Neural crest cell (in vitro differentiated cells): ENCODE results near the gene CNPY1. TPM values are rescaled to one million over a fixed set of nuclear protein-coding genes. Genes with fewer than 3 reads are reported as not detected.

Experiments
- DNase-seq: peaks from one replicate; pipeline ENCODE4 v3.0.0; 2021; ENCODE audit warnings: low read depth, mixed read lengths, low spot score
- H3K27ac Mint-ChIP-seq: one replicate; pipeline ENCODE4 v1.8.0; 2021; ENCODE audit warnings: mild to moderate bottlenecking, mixed read lengths; ENCODE audit not compliant: unreplicated experiment
- H3K27me3 Mint-ChIP-seq: 2 replicates; pipeline ENCODE4 v1.8.0; 2021; ENCODE audit warnings: low read depth, mild to moderate bottlenecking, mixed read lengths
- H3K36me3 Mint-ChIP-seq: 2 replicates; pipeline ENCODE4 v1.8.0; 2021; ENCODE audit warnings: low read depth, mild to moderate bottlenecking, mixed read lengths
- H3K4me1 Mint-ChIP-seq: 2 replicates; pipeline ENCODE4 v1.8.0; 2021; ENCODE audit warnings: mixed read lengths
- H3K4me3 Mint-ChIP-seq: one replicate; pipeline ENCODE4 v1.8.0; 2021; ENCODE audit warnings: mild to moderate bottlenecking, mixed read lengths
- H3K9me3 Mint-ChIP-seq: 2 replicates; pipeline ENCODE4 v1.8.0; 2021; ENCODE audit warnings: mixed read lengths
- CTCF ChIP-seq: fragments of 200-600 bp; sonication (generic); conservative IDR thresholded peaks from 2 replicates; pipeline ENCODE4 v1.5.0; 2021; ENCODE audit warnings: antibody characterized with exemption, mild to moderate bottlenecking
- total RNA-seq: library from RNA; stranded (reverse); gene quantifications from 2 replicates; pipeline ENCODE4 v1.2.1, GENCODE V29; 2021

CNPY1 gene
- total RNA-seq, 1 donor from 2014 or later = 2.4 TPM

- no peak for DNase-seq
- peaks cover 10% of the 10 kb centered on the region for H3K27me3 Mint-ChIP-seq
- no peaks in the 10 kb centered on the region for H3K36me3 Mint-ChIP-seq
- no peaks in the 10 kb centered on the region for H3K9me3 Mint-ChIP-seq
- no peak for TF ChIP-seq CTCF
- H3K4me3 Mint-ChIP-seq = no peak overlapping the region
- no peak overlapping the region for H3K27ac Mint-ChIP-seq
- H3K4me1 Mint-ChIP-seq = no peaks in the 10 kb centered on the region
These were observed 31.1 kb upstream of the CNPY1 start for GRCh38 chr7:155577509-155577905.

- H3K4me1 Mint-ChIP-seq = no peaks in the 10 kb centered on the region
- TF ChIP-seq CTCF = no peak
- H3K27me3 Mint-ChIP-seq = peaks cover 8% of the 10 kb centered on the region
- H3K27ac Mint-ChIP-seq = no peak overlapping the region
- no peaks in the 10 kb centered on the region for H3K9me3 Mint-ChIP-seq
- no peaks in the 10 kb centered on the region for H3K36me3 Mint-ChIP-seq
- no peak for DNase-seq
- no peak overlapping the region for H3K4me3 Mint-ChIP-seq
These were observed 30.6 kb upstream of the CNPY1 start for GRCh38 chr7:155576900-155577508.

- Mint-ChIP-seq H3K9me3 (no peaks in the 10 kb centered on the region), H3K27ac (no peak overlapping the region), H3K36me3 (no peaks in the 10 kb centered on the region), H3K4me3 (no peak overlapping the region), H3K4me1 (no peaks in the 10 kb centered on the region), H3K27me3 (peaks cover 7% of the 10 kb centered on the region)
- no peak for DNase-seq
- TF ChIP-seq CTCF = no peak
These were observed 30.1 kb upstream of the CNPY1 start for GRCh38 chr7:155576416-155576815.

GRCh38 chr7:155574556-155575290, 28.4 kb upstream of the CNPY1 start:
- no peak for TF ChIP-seq CTCF
- no peak overlapping the region for H3K27ac Mint-ChIP-seq
- no peaks in the 10 kb centered on the region for H3K4me1 Mint-ChIP-seq
- DNase-seq = no peak
- no peaks in the 10 kb centered on the region for H3K36me3 Mint-ChIP-seq
- H3K27me3 Mint-ChIP-seq = peaks cover 2% of the 10 kb centered on the region
- H3K9me3 Mint-ChIP-seq = no peaks in the 10 kb centered on the region
- H3K4me3 Mint-ChIP-seq = no peak overlapping the region

GRCh38 chr7:155571581-155572345, 25.4 kb upstream of the CNPY1 start:
- no peaks in the 10 kb centered on the region for H3K36me3 Mint-ChIP-seq
- no peaks in the 10 kb centered on the region for H3K9me3 Mint-ChIP-seq
- H3K27ac Mint-ChIP-seq = peak overlapping the region; percentile 29
- no peak for DNase-seq
- no peak for TF ChIP-seq CTCF
- no peaks in the 10 kb centered on the region for H3K4me1 Mint-ChIP-seq
- H3K4me3 Mint-ChIP-seq = no peak overlapping the region
- H3K27me3 Mint-ChIP-seq = peaks cover 2% of the 10 kb centered on the region
